CD14-positive monocyte (primary cell): ENCODE results near the gene CDC34. TPM values are rescaled to one million over a fixed set of nuclear protein-coding genes. Genes with fewer than 3 reads are reported as not detected.

ENCODE experiments used
- DNase-seq, 3 donors: peaks; one replicate each; pipeline ENCODE4 v3.0.0-alpha.2; 2011 to 2022
- H2AFZ ChIP-seq: 2 replicates; pipeline ENCODE4 v1.6.0; 2012; ENCODE audit warnings: mild to moderate bottlenecking, low read depth, low read length, inconsistent platforms; ENCODE audit not compliant: insufficient read depth, poor library complexity, severe bottlenecking
- H3K27ac ChIP-seq, 2 donors: 1 replicate in 1 of 2; 2 replicates in 1 of 2; pipeline ENCODE4 v1.5.1; 2012 to 2013; ENCODE audit warnings: low read length in 2 of 2, control low read depth in 1 of 2, inconsistent platforms in 1 of 2, low read depth in 1 of 2, mild to moderate bottlenecking in 1 of 2
- H3K27me3 ChIP-seq, 2 donors: one replicate each; pipeline versions ENCODE4 v1.6.0 to v1.6.1; 2011 to 2013; ENCODE audit warnings: low read length in 2 of 2; ENCODE audit not compliant: control insufficient read depth in 2 of 2, insufficient read depth in 2 of 2
- H3K36me3 ChIP-seq, 2 donors: replicated peaks in 1 of 2; 1 replicate in 1 of 2; 2 replicates in 1 of 2; pipeline versions ENCODE4 v1.5.1 to v1.6.1; 2012 to 2013; ENCODE audit warnings: low read length in 2 of 2, control low read depth in 1 of 2, inconsistent platforms in 1 of 2, mild to moderate bottlenecking in 1 of 2; ENCODE audit not compliant: insufficient read depth in 2 of 2, control insufficient read depth in 1 of 2
- H3K4me1 ChIP-seq, 2 donors: 1 replicate in 1 of 2; 2 replicates in 1 of 2; pipeline versions ENCODE4 v1.5.1 to v1.6.1; 2012 to 2013; ENCODE audit warnings: low read length in 2 of 2, control low read depth in 1 of 2, inconsistent platforms in 1 of 2, mild to moderate bottlenecking in 1 of 2, moderate library complexity in 1 of 2; ENCODE audit not compliant: insufficient read depth in 2 of 2, control insufficient read depth in 1 of 2
- H3K4me2 ChIP-seq: replicated peaks from 2 replicates; pipeline ENCODE3; 2012; ENCODE audit warnings: low read length, moderate library complexity, mild to moderate bottlenecking; ENCODE audit not compliant: poor library complexity, severe bottlenecking; ENCODE audit errors: extremely low read depth
- H3K4me3 ChIP-seq, 3 experiments: fragments of 200-600 bp in 1 of 3; sonication (generic) in 1 of 3; replicated peaks in 1 of 3; 1 replicate in 2 of 3; 2 replicates in 1 of 3; pipeline ENCODE4 v1.5.1; 2011 to 2013; ENCODE audit warnings: low read length in 3 of 3, mild to moderate bottlenecking in 3 of 3, control low read depth in 2 of 3, low read depth in 2 of 3, inconsistent platforms in 1 of 3, moderate library complexity in 1 of 3
- H3K79me2 ChIP-seq: 2 replicates; pipeline ENCODE4 v1.6.0; 2012; ENCODE audit warnings: mild to moderate bottlenecking, control low read depth, inconsistent platforms, low read length, moderate library complexity; ENCODE audit not compliant: insufficient read depth
- H3K9ac ChIP-seq: 2 replicates; pipeline ENCODE4 v1.6.0; 2017; ENCODE audit warnings: low read length, mild to moderate bottlenecking; ENCODE audit not compliant: insufficient read depth, poor library complexity, severe bottlenecking
- H3K9me3 ChIP-seq, 2 donors: replicated peaks in 1 of 2; 1 replicate in 1 of 2; 2 replicates in 1 of 2; pipeline versions ENCODE4 v1.5.1 to v1.6.1; 2012 to 2013; ENCODE audit warnings: low read length in 2 of 2, control low read depth in 1 of 2; ENCODE audit not compliant: control insufficient read depth in 1 of 2, insufficient read depth in 1 of 2
- H4K20me1 ChIP-seq: 2 replicates; pipeline ENCODE4 v1.6.0; 2012; ENCODE audit warnings: mild to moderate bottlenecking, low read length, control low read depth, moderate library complexity; ENCODE audit not compliant: insufficient read depth
- H3K27ac Mint-ChIP-seq, 7 donors: one replicate each; pipeline ENCODE4 v1.8.0; 2020; ENCODE audit warnings: mild to moderate bottlenecking in 7 of 7, mixed read lengths in 7 of 7, moderate library complexity in 6 of 7, inconsistent platforms in 2 of 7
- H3K27me3 Mint-ChIP-seq, 3 donors: one replicate each; pipeline ENCODE4 v1.8.0; 2021 to 2022; ENCODE audit warnings: low read depth in 3 of 3, mild to moderate bottlenecking in 3 of 3, mixed read lengths in 3 of 3, moderate library complexity in 3 of 3, inconsistent platforms in 1 of 3
- H3K36me3 Mint-ChIP-seq, 2 donors: one replicate each; pipeline ENCODE4 v1.8.0; 2020; ENCODE audit warnings: mixed read lengths in 2 of 2, inconsistent platforms in 1 of 2, mild to moderate bottlenecking in 1 of 2
- H3K4me1 Mint-ChIP-seq: one replicate; pipeline ENCODE4 v1.8.0; 2020; ENCODE audit warnings: mild to moderate bottlenecking, mixed read lengths
- H3K4me3 Mint-ChIP-seq, 2 donors: one replicate each; pipeline ENCODE4 v1.8.0; 2020; ENCODE audit warnings: mild to moderate bottlenecking in 2 of 2, mixed read lengths in 2 of 2, moderate library complexity in 1 of 2
- H3K9me3 Mint-ChIP-seq, 7 donors: one replicate each; pipeline ENCODE4 v1.8.0; 2020 to 2022; ENCODE audit warnings: mixed read lengths in 7 of 7, mild to moderate bottlenecking in 6 of 7, moderate library complexity in 6 of 7, inconsistent platforms in 2 of 7
- WGBS: methylation state at CpG from one replicate; pipeline ENCODE4 v1.1.5; 2013; ENCODE audit warnings: missing lambda C conversion rate; ENCODE audit not compliant: insufficient coverage; 5-methylcytosine and 5-hydroxymethylcytosine counted together
- intact Hi-C, 2 donors: fragments of 100-400 bp; cut with micrococcal nuclease; formaldehyde crosslinking; loops; one replicate each; pipeline versions ENCODE4 v1.15.0 to v1.15.1; 2023
- polyA plus RNA-seq, 3 donors: library from polyadenylated mRNA; depleted of rRNA in 1 of 3; unstranded in 2 of 3; stranded (reverse) in 1 of 3; fragments of 300-500 nt in 2 of 3; fragments of >200 nt in 1 of 3; fragmentation: Illumina TruSeq in 2 of 3; gene quantifications; 1 replicate in 2 of 3; 2 replicates in 1 of 3; pipeline ENCODE4 v1.2.3, GENCODE V29; 2012 to 2021
- TF ChIP-seq, protein P1 (sequence below): fragments of 200-600 bp; IDR thresholded peaks from one replicate; pipeline ENCODE4 v1.8.0; 2022; ENCODE audit warnings: antibody characterized with exemption, mild to moderate bottlenecking

CDC34 gene
- polyA plus RNA-seq, 3 donors = 25.2 to 49.2 (median 43.0) TPM

DNA sequence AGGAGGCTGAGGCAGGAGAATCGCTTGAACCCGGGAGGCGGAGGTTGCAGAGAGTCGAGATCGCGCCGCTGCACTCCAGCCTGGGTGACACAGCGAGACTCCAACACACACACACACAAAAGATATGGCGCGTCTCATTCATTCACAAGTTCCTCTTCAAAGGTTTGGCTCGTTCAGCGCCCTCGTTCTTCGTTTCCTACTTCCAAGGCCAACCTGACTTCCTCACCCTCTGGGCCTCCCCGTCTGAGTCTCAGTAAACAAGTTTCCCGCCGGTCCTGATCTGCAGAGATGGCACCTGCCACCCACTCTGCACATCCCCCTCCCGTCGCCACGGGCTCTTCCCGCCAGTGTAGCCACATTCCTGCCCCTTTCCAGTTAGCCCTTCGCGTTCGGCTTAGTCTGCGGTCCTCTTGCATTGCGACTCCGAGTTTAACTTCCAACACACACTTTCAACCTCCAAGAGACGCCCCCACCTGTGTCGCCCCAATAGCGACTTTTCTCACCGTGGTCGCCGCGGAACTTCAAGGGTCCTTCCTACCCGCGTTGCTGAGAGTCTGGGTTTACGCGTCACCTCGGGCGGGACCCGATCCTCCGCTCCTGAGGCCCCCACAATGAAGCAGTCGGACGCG is 39.5 kb downstream of the CDC34 start:
- H3K4me2 ChIP-seq = peak overlapping the region; percentile 84
- TF ChIP-seq, protein P1, sequence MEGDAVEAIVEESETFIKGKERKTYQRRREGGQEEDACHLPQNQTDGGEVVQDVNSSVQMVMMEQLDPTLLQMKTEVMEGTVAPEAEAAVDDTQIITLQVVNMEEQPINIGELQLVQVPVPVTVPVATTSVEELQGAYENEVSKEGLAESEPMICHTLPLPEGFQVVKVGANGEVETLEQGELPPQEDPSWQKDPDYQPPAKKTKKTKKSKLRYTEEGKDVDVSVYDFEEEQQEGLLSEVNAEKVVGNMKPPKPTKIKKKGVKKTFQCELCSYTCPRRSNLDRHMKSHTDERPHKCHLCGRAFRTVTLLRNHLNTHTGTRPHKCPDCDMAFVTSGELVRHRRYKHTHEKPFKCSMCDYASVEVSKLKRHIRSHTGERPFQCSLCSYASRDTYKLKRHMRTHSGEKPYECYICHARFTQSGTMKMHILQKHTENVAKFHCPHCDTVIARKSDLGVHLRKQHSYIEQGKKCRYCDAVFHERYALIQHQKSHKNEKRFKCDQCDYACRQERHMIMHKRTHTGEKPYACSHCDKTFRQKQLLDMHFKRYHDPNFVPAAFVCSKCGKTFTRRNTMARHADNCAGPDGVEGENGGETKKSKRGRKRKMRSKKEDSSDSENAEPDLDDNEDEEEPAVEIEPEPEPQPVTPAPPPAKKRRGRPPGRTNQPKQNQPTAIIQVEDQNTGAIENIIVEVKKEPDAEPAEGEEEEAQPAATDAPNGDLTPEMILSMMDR = no peak
- Mint-ChIP-seq H3K27me3 (peaks cover 0 to 2% (median 0%) of the 10 kb centered on the region in 3 donors), H3K27ac (peak overlapping the region; percentile 92 to 99 (median 98)), H3K4me3 (peak overlapping the region; percentile 86 to 97), H3K4me1 (peaks cover 68% of the 10 kb centered on the region), H3K36me3 (peaks cover 0 to 13% of the 10 kb centered on the region in 2 donors), H3K9me3 (peaks cover 0 to 7% (median 0%) of the 10 kb centered on the region in 7 donors)
- no peaks in the 10 kb centered on the region for H3K9me3 ChIP-seq
- H3K4me1 ChIP-seq = peaks cover 63 to 75% of the 10 kb centered on the region in 2 donors
- no peaks in the 10 kb centered on the region for H3K36me3 ChIP-seq
- H3K27ac ChIP-seq = peak overlapping the region; percentile 75 to 84
- H4K20me1 ChIP-seq = peaks cover 35% of the 10 kb centered on the region
- intact Hi-C loops = loop anchor here (2.0 to 5.0 kb wide), 5 partner anchors 14 to 91 kb away; partner anchors contain the start of genes CDC34 (in 1 of the 2), FGF22 (in 1 of the 2) and RNF126 (in 1 of the 2)
- peak overlapping the region; percentile 48 to 90 (median 52) for H3K4me3 ChIP-seq
- DNase-seq = peak; percentile 76 to 85 (median 81)
- peak overlapping the region; percentile 65 for H3K9ac ChIP-seq
- peak overlapping the region; percentile 83 for H2AFZ ChIP-seq
- under 1% methylated on average over 41 of the region's 45 CpGs for WGBS
- H3K27me3 ChIP-seq = no peaks in the 10 kb centered on the region
- peaks cover 60% of the 10 kb centered on the region for H3K79me2 ChIP-seq

DNA sequence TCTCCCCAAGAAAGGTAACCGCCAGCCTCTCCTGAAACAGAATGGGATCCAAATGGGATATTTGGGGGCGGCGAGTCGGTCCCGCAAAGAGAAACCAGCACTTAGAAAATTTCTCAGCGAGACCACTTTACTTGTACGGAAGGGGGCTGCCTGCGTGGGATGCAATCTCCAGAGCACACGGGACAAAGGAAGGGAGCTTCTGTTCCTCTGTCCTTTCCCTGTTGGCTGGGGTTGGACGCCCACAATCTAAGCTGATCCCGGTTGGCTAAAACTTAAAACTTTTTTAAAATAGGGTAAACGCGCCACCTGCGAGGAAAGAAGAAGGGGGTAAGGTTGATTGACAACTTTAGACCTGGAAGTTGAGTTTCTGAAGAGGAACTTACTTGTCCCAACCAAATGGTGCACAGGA is 40.0 kb downstream of the CDC34 start:
- intact Hi-C loops = loop anchor here (2.0 to 5.0 kb wide), 5 partner anchors 15 to 91 kb away; partner anchors contain the start of genes CDC34 (in 1 of the 2), FGF22 (in 1 of the 2) and RNF126 (in 1 of the 2)
- peak in 2 of 3 donors; percentile 33 to 40 for DNase-seq
- Mint-ChIP-seq H3K27ac (peak overlapping the region; percentile 92 to 99 (median 98)), H3K36me3 (peaks cover 0 to 16% of the 10 kb centered on the region in 2 donors), H3K4me3 (peak overlapping the region; percentile 86 to 97), H3K4me1 (peaks cover 67% of the 10 kb centered on the region), H3K9me3 (peaks cover 0 to 7% (median 0%) of the 10 kb centered on the region in 7 donors), H3K27me3 (peaks cover 0 to 2% (median 0%) of the 10 kb centered on the region in 3 donors)
- Histone ChIP-seq H3K9me3 (no peaks in the 10 kb centered on the region), H3K4me1 (peaks cover 60 to 72% of the 10 kb centered on the region in 2 donors), H3K27ac (peak overlapping the region; percentile 75 to 84), H3K79me2 (peaks cover 65% of the 10 kb centered on the region), H3K27me3 (no peaks in the 10 kb centered on the region), H3K36me3 (no peaks in the 10 kb centered on the region), H3K4me2 (peak overlapping the region; percentile 84), H3K4me3 (peak overlapping the region; percentile 48 to 90 (median 52)), H2AFZ (peak overlapping the region; percentile 83), H3K9ac (peak overlapping the region; percentile 65), H4K20me1 (peaks cover 40% of the 10 kb centered on the region)
- WGBS = 0% methylated on average over 10 of the region's 14 CpGs
- TF ChIP-seq, protein P1 = no peak
